Sigmoid colon (tissue), 7 donors: Measurements from ENCODE around the gene HNRNPC. TPM values are rescaled to one million over a fixed set of nuclear protein-coding genes. Genes with fewer than 3 reads are reported as not detected.
A peak's percentile ranks its signal among the peaks of the same experiment; 100 is the strongest.

ENCODE experiments used
- DNase-seq: peaks from one replicate; pipeline ENCODE4 v3.0.0-alpha.2; 2019
- H3K27ac ChIP-seq, 4 donors: fragments of 200-600 bp; sonication (generic); one replicate each; pipeline ENCODE4 v1.5.1; 2016 to 2019; ENCODE audit warnings: mild to moderate bottlenecking in 1 of 4
- H3K27me3 ChIP-seq, 3 donors: fragments of 200-600 bp; sonication (generic); one replicate each; pipeline ENCODE4 v1.5.1; 2019; ENCODE audit warnings: mild to moderate bottlenecking in 1 of 3
- H3K36me3 ChIP-seq, 4 donors: fragments of 200-600 bp; sonication (generic); one replicate each; pipeline ENCODE4 v1.5.1; 2016 to 2019
- H3K4me1 ChIP-seq, 4 donors: fragments of 200-600 bp; sonication (generic); one replicate each; pipeline ENCODE4 v1.5.1; 2017 to 2019
- H3K4me3 ChIP-seq, 4 donors: fragments of 200-600 bp; sonication (generic); one replicate each; pipeline ENCODE4 v1.5.1; 2017 to 2019; ENCODE audit warnings: mild to moderate bottlenecking in 2 of 4, moderate library complexity in 1 of 4
- H3K9me3 ChIP-seq, 4 donors: fragments of 200-600 bp in 3 of 4; sonication (generic) in 3 of 4; one replicate each; pipeline versions ENCODE4 v1.5.1 to v1.6.1; 2013 to 2019
- EP300 ChIP-seq, 4 donors: sonication (generic); formaldehyde crosslinking; IDR thresholded peaks; one replicate each; pipeline ENCODE4 v1.6.1; 2017; ENCODE audit warnings: antibody characterized with exemption in 4 of 4
- POLR2A ChIP-seq, 2 donors: fragments of 450-650 bp; IDR thresholded peaks; one replicate each; pipeline ENCODE4 v1.6.1; 2016; ENCODE audit warnings: antibody characterized with exemption in 2 of 2, mild to moderate bottlenecking in 2 of 2, moderate library complexity in 2 of 2
- POLR2AphosphoS5 ChIP-seq, 4 donors: sonication (generic); formaldehyde crosslinking; IDR thresholded peaks; one replicate each; pipeline ENCODE4 v1.6.1; 2017; ENCODE audit warnings: antibody characterized with exemption in 4 of 4
- WGBS, 2 donors: extraction: QIAGEN DNeasy Blood & Tissue Kit; methylation state at CpG; one replicate each; pipeline ENCODE4 v1.1.7; 2013; 5-methylcytosine and 5-hydroxymethylcytosine counted together
- intact Hi-C: fragments of 100-400 bp; cut with DNase I; formaldehyde crosslinking; loops from one replicate; pipeline ENCODE4 v1.15.1; 2023
- polyA plus RNA-seq, 3 donors: library from polyadenylated mRNA; stranded (reverse); fragments of 200-250 nt; gene quantifications; one replicate each; pipeline ENCODE4 v1.2.3, GENCODE V29; 2013
- total RNA-seq, 4 donors: library from RNA; depleted of rRNA; stranded (reverse); fragments of >200 nt; gene quantifications; one replicate each; pipeline ENCODE4 v1.1.0, GENCODE V29; 2016
- TF ChIP-seq, protein P1 (sequence below), 4 experiments: fragments of 450-650 bp in 3 of 4; fragments of 200-600 bp in 1 of 4; IDR thresholded peaks; one replicate each; pipeline ENCODE4 v1.5.1; 2016 to 2019; ENCODE audit warnings: antibody characterized with exemption in 4 of 4, mild to moderate bottlenecking in 3 of 4, moderate library complexity in 2 of 4
- donor health status: healthy with polysubstance abuse.
- donor health status: Bipolar disorder and iron deficiency.
- donor health status: healthy.

HNRNPC gene
- total and polyA plus RNA-seq, 7 donors: 365 to 645 (median 419) TPM

DNA sequence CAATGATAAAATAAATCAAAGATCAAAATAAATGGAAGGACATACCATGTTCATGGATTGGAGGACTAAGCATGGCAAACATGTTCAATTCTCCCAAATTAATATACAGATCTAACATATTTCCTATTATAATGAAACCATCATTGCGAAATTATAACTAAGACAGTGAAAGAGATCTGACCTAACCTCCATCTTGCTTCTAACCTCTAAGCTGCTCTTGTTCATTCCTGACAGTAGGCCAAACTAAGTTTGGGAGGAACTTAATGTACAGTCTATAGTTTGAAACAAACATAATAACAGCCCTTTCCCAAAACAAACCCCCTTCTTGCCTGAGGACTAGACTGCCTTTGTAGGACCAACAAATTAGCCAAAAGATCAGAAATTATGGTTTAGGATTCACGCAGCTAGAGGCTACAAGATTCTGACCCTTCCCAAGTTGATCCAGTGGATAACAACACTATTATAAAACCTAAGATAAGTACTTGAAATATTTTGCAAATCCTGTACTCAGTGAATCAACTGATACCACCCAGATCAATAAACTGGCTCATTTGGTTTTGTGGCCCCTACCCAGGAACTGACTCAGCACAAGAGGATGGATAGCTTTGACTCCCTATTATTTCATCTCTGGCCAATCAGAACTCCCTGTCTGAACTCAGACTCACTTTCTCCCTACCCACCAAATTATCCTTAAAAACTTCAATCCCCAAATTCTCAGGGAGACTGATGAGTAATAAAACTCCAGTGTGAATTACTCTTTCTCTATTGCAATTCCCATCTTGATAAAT, 71.6 kb downstream of the HNRNPC start:
- H3K27me3 ChIP-seq: no peaks in the 10 kb centered on the region
- no peak overlapping the region for H3K4me3 ChIP-seq
- WGBS, 2 donors: 84 to 94% methylated on average over 2 of the region's 2 CpGs
- no peaks in the 10 kb centered on the region for H3K36me3 ChIP-seq
- H3K9me3 ChIP-seq: no peaks in the 10 kb centered on the region
- no peak overlapping the region for H3K27ac ChIP-seq
- DNase-seq: no peak
- TF ChIP-seq, protein P1, sequence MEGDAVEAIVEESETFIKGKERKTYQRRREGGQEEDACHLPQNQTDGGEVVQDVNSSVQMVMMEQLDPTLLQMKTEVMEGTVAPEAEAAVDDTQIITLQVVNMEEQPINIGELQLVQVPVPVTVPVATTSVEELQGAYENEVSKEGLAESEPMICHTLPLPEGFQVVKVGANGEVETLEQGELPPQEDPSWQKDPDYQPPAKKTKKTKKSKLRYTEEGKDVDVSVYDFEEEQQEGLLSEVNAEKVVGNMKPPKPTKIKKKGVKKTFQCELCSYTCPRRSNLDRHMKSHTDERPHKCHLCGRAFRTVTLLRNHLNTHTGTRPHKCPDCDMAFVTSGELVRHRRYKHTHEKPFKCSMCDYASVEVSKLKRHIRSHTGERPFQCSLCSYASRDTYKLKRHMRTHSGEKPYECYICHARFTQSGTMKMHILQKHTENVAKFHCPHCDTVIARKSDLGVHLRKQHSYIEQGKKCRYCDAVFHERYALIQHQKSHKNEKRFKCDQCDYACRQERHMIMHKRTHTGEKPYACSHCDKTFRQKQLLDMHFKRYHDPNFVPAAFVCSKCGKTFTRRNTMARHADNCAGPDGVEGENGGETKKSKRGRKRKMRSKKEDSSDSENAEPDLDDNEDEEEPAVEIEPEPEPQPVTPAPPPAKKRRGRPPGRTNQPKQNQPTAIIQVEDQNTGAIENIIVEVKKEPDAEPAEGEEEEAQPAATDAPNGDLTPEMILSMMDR (IDR thresholded peaks at IDR 0.05): no peak
- TF ChIP-seq POLR2AphosphoS5 (IDR thresholded peaks at IDR 0.05): no peak
- TF ChIP-seq POLR2A (IDR thresholded peaks at IDR 0.05): no peak
- TF ChIP-seq EP300 (IDR thresholded peaks at IDR 0.05): no peak
- H3K4me1 ChIP-seq: no peaks in the 10 kb centered on the region
- intact Hi-C loops: no loop called here

DNA sequence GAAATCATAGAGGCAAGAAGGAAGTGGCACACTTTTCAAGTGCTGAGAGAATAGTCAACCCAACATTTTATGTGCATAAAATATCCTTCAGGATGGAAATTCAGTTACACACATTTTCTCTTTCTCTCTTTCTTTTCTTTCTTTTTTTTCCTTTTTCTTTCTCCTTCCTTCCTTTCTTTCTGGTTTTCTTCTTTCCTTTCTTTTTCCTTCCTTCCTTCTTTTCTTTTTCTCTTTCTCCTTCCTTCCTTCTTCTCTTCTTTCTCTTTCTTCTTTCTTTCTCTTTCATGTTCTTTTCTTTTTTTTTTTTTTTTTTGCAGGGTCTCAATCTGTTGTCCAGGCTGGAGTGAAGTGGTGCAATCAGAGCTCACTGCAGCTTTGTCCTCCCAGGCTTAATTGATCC, 74.6 kb downstream of the HNRNPC start:
- H3K4me3 ChIP-seq: no peak overlapping the region
- H3K27ac ChIP-seq: no peak overlapping the region
- no peak for TF ChIP-seq POLR2AphosphoS5 (IDR thresholded peaks at IDR 0.05)
- TF ChIP-seq POLR2A (IDR thresholded peaks at IDR 0.05): no peak
- TF ChIP-seq, protein P1 (IDR thresholded peaks at IDR 0.05): no peak
- TF ChIP-seq EP300 (IDR thresholded peaks at IDR 0.05): no peak
- H3K36me3 ChIP-seq: no peaks in the 10 kb centered on the region
- H3K9me3 ChIP-seq: no peaks in the 10 kb centered on the region
- intact Hi-C loops: no loop called here
- peaks cover 0 to 10% (median 6%) of the 10 kb centered on the region in 4 donors for H3K4me1 ChIP-seq
- H3K27me3 ChIP-seq: no peaks in the 10 kb centered on the region
- DNase-seq: no peak

DNA sequence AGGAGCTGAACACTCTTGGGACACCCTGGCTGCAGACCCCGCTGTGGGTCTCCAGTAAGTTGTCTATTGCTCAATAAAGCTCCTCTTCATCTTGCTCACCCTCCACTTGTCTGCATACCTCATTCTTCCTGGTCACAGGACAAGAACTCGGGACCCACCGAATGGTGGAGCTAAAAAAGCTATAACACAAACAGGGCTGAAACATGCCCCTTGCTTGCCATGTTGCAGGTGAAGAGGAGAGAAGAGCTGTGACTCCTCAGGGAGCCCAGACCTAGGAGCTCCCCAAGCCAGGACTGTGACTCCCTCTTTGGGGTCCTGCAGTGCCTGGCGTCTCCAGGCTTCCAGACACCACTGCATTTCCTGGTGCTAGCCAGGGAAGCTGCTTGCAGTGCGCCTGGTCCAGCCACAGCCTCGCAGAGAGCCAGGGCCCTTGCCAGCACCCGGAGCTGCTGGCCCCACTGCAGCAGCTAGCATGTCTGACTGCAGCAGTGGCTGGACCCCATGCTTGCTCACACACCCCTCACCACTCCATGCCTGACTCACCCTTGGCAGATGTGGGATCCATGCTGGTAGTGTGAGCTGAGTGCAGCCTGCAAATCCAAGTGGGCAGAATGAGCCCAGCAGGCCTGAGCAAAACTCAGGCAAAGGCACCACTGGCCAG, 76.2 kb downstream of the HNRNPC start:
- no peak for TF ChIP-seq EP300 (IDR thresholded peaks at IDR 0.05)
- TF ChIP-seq POLR2A (IDR thresholded peaks at IDR 0.05): no peak
- TF ChIP-seq, protein P1 (IDR thresholded peaks at IDR 0.05): no peak

DNA sequence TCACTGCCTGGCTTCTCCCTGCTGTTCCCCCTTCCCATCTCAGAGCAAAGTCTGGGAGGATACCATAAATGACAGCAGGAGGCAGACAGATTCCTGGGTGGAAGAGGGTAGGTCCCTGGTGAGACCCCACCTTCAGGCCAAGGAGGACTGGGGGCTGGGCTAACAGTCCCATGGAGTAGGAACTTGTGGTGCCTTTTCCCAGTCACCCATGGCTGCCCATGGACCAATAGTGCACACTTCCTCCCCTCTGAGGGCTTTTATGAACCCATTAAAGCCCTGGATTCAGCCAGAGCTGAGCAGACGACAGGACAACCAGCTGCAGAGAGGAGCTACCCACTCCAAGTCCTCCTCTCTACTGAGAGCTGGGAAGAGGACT, 76.8 kb downstream of the HNRNPC start:
- Histone ChIP-seq H3K9me3 (no peaks in the 10 kb centered on the region), H3K4me3 (peak overlapping the region; percentile 3 to 45 (median 42)), H3K4me1 (peaks cover 0 to 10% (median 6%) of the 10 kb centered on the region in 4 donors), H3K27me3 (no peaks in the 10 kb centered on the region), H3K27ac (no peak overlapping the region), H3K36me3 (no peaks in the 10 kb centered on the region)
- 12 to 14% methylated on average over 1 of the region's 1 CpG for WGBS, 2 donors
- intact Hi-C loops: no loop called here
- TF ChIP-seq POLR2AphosphoS5 (IDR thresholded peaks at IDR 0.05): no peak
- no peak for DNase-seq

More for the DNA sequence above, 76.2 kb downstream of the HNRNPC start:
- H3K9me3 ChIP-seq: no peaks in the 10 kb centered on the region
- no peaks in the 10 kb centered on the region for H3K27me3 ChIP-seq
- no peaks in the 10 kb centered on the region for H3K36me3 ChIP-seq
- no peak for DNase-seq
- peaks cover 0 to 10% (median 6%) of the 10 kb centered on the region in 4 donors for H3K4me1 ChIP-seq
- WGBS, 2 donors: 88 to 92% methylated on average over 7 of the region's 7 CpGs
- no peak overlapping the region for H3K4me3 ChIP-seq
- intact Hi-C loops: no loop called here
- H3K27ac ChIP-seq: no peak overlapping the region

DNA sequence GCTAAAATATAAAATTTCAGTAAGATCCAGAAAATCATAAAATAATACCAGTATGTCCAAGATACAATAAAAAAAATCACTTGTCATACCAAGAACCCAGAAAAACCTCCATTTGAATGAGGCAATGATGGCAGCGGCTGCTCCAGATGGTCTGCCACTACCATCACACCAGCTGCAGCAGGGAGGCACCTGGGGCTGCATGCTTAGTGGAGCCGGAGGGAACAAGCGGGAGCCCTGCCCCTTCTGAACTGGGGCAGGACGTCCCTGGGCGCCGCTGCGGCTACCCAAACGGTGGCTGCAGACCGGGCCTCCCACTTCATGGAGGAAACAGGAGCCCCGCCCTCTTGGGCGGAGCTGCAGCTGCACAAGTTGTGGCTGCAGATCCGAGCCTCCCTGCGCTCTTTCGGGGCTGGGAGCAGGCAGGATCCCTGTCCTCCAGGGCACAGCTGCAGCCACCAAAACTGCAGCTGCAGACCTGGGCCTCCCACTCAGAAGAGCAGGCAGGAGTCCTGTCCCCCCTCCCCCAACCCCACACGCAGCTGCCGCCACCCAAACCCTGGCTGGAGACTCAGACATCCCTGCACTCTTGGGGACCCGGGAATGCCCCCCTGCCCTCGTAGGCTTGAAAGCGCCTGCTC, 77.3 kb downstream of the HNRNPC start:
- Histone ChIP-seq H3K27ac (no peak overlapping the region), H3K36me3 (no peaks in the 10 kb centered on the region), H3K4me1 (peaks cover 0 to 10% (median 6%) of the 10 kb centered on the region in 4 donors), H3K27me3 (no peaks in the 10 kb centered on the region), H3K9me3 (no peaks in the 10 kb centered on the region), H3K4me3 (peak overlapping the region; percentile 3 to 45 (median 42))
- WGBS, 2 donors: 3 to 8% methylated on average over 19 of the region's 19 CpGs
- peak; percentile 74 for DNase-seq
- TF ChIP-seq EP300 (IDR thresholded peaks at IDR 0.05) (no peak), POLR2AphosphoS5 (IDR thresholded peaks at IDR 0.05) (peak in 1 of 4 donors; percentile 9)
- intact Hi-C loops: no loop called here
